ENCODE data around the gene POC1A.
A peak's percentile ranks its signal among the peaks of the same experiment; 100 is the strongest.

POC1A gene

GRCh38 chr3:52069855-52070254 lies 84.4 kb downstream of the POC1A start:
- TF ChIP-seq ZNF621 (tag by site-specific recombination; IDR thresholded peaks at IDR 0.05) (no peak), ZNF792 (tag by site-specific recombination; IDR thresholded peaks at IDR 0.05) (no peak), ZBTB48 (tag by site-specific recombination; IDR thresholded peaks at IDR 0.05) (no peak), ZNF140 (tag by site-specific recombination; IDR thresholded peaks at IDR 0.05) (no peak), GLIS2 (tag by site-specific recombination; IDR thresholded peaks at IDR 0.05) (no peak), ZNF529 (tag by site-specific recombination; IDR thresholded peaks at IDR 0.05; ENCODE audit: insufficient replicate concordance) (no peak), ZSCAN4 (tag by site-specific recombination; IDR thresholded peaks at IDR 0.05) (no peak), ZNF426 (tag by site-specific recombination; IDR thresholded peaks at IDR 0.05) (no peak), ZNF114 (tag by site-specific recombination; IDR thresholded peaks at IDR 0.05) (no peak), ZNF549 (tag by site-specific recombination; IDR thresholded peaks at IDR 0.05) (no peak), ZNF585B (tag by site-specific recombination; IDR thresholded peaks at IDR 0.05) (no peak), ZNF174 (tag by site-specific recombination; IDR thresholded peaks at IDR 0.05) (no peak), TSHZ1 (tag by site-specific recombination; IDR thresholded peaks at IDR 0.05; ENCODE audit: borderline replicate concordance) (no peak), ZNF202 (tag by site-specific recombination; IDR thresholded peaks at IDR 0.05; ENCODE audit: borderline replicate concordance) (no peak), FEZF1 (tag by site-specific recombination; IDR thresholded peaks at IDR 0.05) (no peak), ZNF302 (tag by site-specific recombination; IDR thresholded peaks at IDR 0.05; ENCODE audit: low read depth) (no peak), SP3 (tag by site-specific recombination; IDR thresholded peaks at IDR 0.05) (no peak)
- Histone ChIP-seq H3K4me1 (ENCODE audit: control insufficient read depth, insufficient read depth, low read length) (no peaks in the 10 kb centered on the region), H3K36me3 (ENCODE audit: control insufficient read depth in 2 of 2, insufficient read depth in 1 of 2, low read length in 2 of 2) (peaks cover 0 to 14% of the 10 kb centered on the region in 2 experiments; a peak in 1 of 3 replicates), H3K9me3 (ENCODE audit: control insufficient read depth, insufficient read depth, low read depth, low read length) (no peaks in the 10 kb centered on the region), H3K27ac (ENCODE audit: extremely low read depth, low read depth, low read length) (no peak overlapping the region), H3K4me3 (ENCODE audit: low read depth, low read length) (no peak overlapping the region)
- ChIA-PET CTCF (interaction anchor here (0.7 kb wide), 1 partner anchor 71 kb away, joined by 3 read pairs; no protein-coding TSS in a partner anchor), POLR2A (no interaction called here)

GRCh38 chr3:52069135-52069534 lies 85.1 kb downstream of the POC1A start:
- ChIA-PET POLR2A (no interaction called here), CTCF (interaction anchor here (0.8 kb wide), 1 partner anchor 64 kb away, joined by 3 read pairs; no protein-coding TSS in a partner anchor)
- H3K4me1 ChIP-seq (ENCODE audit: control insufficient read depth, insufficient read depth, low read length), result no peaks in the 10 kb centered on the region
- no peak overlapping the region for H3K27ac ChIP-seq (ENCODE audit: extremely low read depth, low read depth, low read length)
- TF ChIP-seq ZNF121 (tag by site-specific recombination; IDR thresholded peaks at IDR 0.05) (no peak), ZNF623 (tag by site-specific recombination; IDR thresholded peaks at IDR 0.05) (peak; percentile 94)
- H3K36me3 ChIP-seq (ENCODE audit: control insufficient read depth in 2 of 2, insufficient read depth in 1 of 2, low read length in 2 of 2), result peaks cover 0 to 7% of the 10 kb centered on the region in 2 experiments; a peak in 1 of 3 replicates
- H3K4me3 ChIP-seq (ENCODE audit: low read depth, low read length), result no peak overlapping the region
- no peaks in the 10 kb centered on the region for H3K9me3 ChIP-seq (ENCODE audit: control insufficient read depth, insufficient read depth, low read depth, low read length)

DNA sequence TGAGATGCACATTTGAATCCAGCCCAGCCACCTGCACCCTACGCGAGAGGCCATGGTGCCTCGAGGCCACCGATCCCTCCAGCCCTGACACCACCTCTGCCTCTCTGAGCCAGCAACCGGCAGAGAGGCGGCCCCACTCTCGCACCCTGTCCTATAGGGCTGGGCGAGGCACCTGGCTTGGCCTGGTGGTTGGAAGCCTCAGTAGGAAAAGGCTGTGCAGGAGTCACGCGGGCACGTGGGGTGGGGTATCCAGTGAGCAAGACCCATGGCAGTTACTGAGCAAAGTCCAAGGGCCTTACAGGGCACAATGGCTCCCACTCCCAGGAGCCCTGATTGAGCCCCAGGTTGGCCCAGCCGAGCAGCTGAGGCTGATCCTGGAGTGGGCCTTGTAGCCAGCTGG lies 85.5 kb downstream of the POC1A start:
- no peak overlapping the region for H3K27ac ChIP-seq (ENCODE audit: extremely low read depth, low read depth, low read length)
- no peaks in the 10 kb centered on the region for H3K4me1 ChIP-seq (ENCODE audit: control insufficient read depth, insufficient read depth, low read length)
- no peak overlapping the region for H3K4me3 ChIP-seq (ENCODE audit: low read depth, low read length)
- ChIA-PET POLR2A (no interaction called here), CTCF (interaction anchor here (0.8 kb wide), 1 partner anchor 63 kb away, joined by 3 read pairs; no protein-coding TSS in a partner anchor)
- H3K36me3 ChIP-seq (ENCODE audit: control insufficient read depth in 2 of 2, insufficient read depth in 1 of 2, low read length in 2 of 2), result peaks cover 0 to 3% of the 10 kb centered on the region in 2 experiments; a peak in 1 of 3 replicates
- no peak for TF ChIP-seq ZIC2 (tag by site-specific recombination; IDR thresholded peaks at IDR 0.05)
- no peak for TF ChIP-seq ZBTB11 (tag by site-specific recombination; conservative IDR thresholded peaks at IDR 0.05; ENCODE audit: low read depth)
- TF ChIP-seq KLF8 (tag by site-specific recombination; IDR thresholded peaks at IDR 0.05), result no peak
- TF ChIP-seq BCL11B (tag by site-specific recombination; IDR thresholded peaks at IDR 0.05; ENCODE audit: low read depth), result no peak
- TF ChIP-seq ZBTB8A (tag by site-specific recombination; IDR thresholded peaks at IDR 0.05), result no peak
- no peak for TF ChIP-seq ZNF510 (tag by site-specific recombination; IDR thresholded peaks at IDR 0.05; ENCODE audit: insufficient replicate concordance)
- TF ChIP-seq ZNF660 (tag by site-specific recombination; IDR thresholded peaks at IDR 0.05), result no peak
- H3K9me3 ChIP-seq (ENCODE audit: control insufficient read depth, insufficient read depth, low read depth, low read length), result no peaks in the 10 kb centered on the region

Measured in HEK293 (cell line).